Astrocyte (in vitro differentiated cells and primary cell): ENCODE data around the gene ANAPC10. TPM values are rescaled to one million over a fixed set of nuclear protein-coding genes. Genes with fewer than 3 reads are reported as not detected.

Experiments used
- DNase-seq: peaks from one replicate; pipeline ENCODE4 v3.0.0-alpha.2; 2010; ENCODE audit warnings: low read depth
- FAIRE-seq: peaks from 2 replicates; lab custom pipeline; 2011; peaks lifted over from hg19 to GRCh38; lab: Jason Lieb, UNC
- H2AFZ ChIP-seq: 2 replicates; pipeline ENCODE4 v1.6.0; 2012; ENCODE audit warnings: low read depth, low read length, inconsistent platforms
- H3K27ac ChIP-seq: 2 replicates; pipeline ENCODE4 v1.5.1; 2011; ENCODE audit warnings: low read depth, low read length, inconsistent platforms
- H3K27me3 ChIP-seq: 2 replicates; pipeline ENCODE4 v1.6.0; 2011; ENCODE audit warnings: low read length, inconsistent platforms; ENCODE audit not compliant: insufficient read depth
- H3K36me3 ChIP-seq: 2 replicates; pipeline ENCODE4 v1.5.1; 2011; ENCODE audit warnings: low read length, inconsistent platforms; ENCODE audit not compliant: insufficient read depth
- H3K4me1 ChIP-seq: 2 replicates; pipeline ENCODE4 v1.5.1; 2011; ENCODE audit warnings: low read length, inconsistent platforms; ENCODE audit not compliant: insufficient read depth
- H3K4me2 ChIP-seq: 2 replicates; pipeline ENCODE4 v1.6.0; 2012; ENCODE audit warnings: low read length, inconsistent platforms
- H3K4me3 ChIP-seq: 2 replicates; pipeline ENCODE4 v1.5.1; 2011; ENCODE audit warnings: low read depth, mild to moderate bottlenecking, low read length, inconsistent platforms; ENCODE audit not compliant: insufficient read depth
- H3K79me2 ChIP-seq: 2 replicates; pipeline ENCODE4 v1.6.0; 2012; ENCODE audit warnings: mild to moderate bottlenecking, low read length, inconsistent platforms; ENCODE audit not compliant: insufficient read depth
- H3K9ac ChIP-seq: 2 replicates; pipeline ENCODE4 v1.6.0; 2012; ENCODE audit warnings: mild to moderate bottlenecking, low read length, inconsistent platforms
- H3K9me3 ChIP-seq: 2 replicates; pipeline ENCODE4 v1.5.1; 2012; ENCODE audit warnings: low read depth, mild to moderate bottlenecking, low read length, inconsistent platforms; ENCODE audit not compliant: insufficient read depth
- H4K20me1 ChIP-seq: 2 replicates; pipeline ENCODE4 v1.6.0; 2012; ENCODE audit warnings: low read length, inconsistent platforms; ENCODE audit not compliant: insufficient read depth
- H3K27ac Mint-ChIP-seq: one replicate; pipeline ENCODE4 v1.8.0; 2021; ENCODE audit warnings: mild to moderate bottlenecking, mixed read lengths; ENCODE audit not compliant: unreplicated experiment
- H3K27me3 Mint-ChIP-seq: one replicate; pipeline ENCODE4 v1.8.0; 2021; ENCODE audit warnings: low read depth, mixed read lengths; ENCODE audit not compliant: unreplicated experiment
- H3K36me3 Mint-ChIP-seq: one replicate; pipeline ENCODE4 v1.8.0; 2021; ENCODE audit warnings: low read depth, mixed read lengths; ENCODE audit not compliant: unreplicated experiment
- H3K4me1 Mint-ChIP-seq: one replicate; pipeline ENCODE4 v1.8.0; 2021; ENCODE audit warnings: low read depth, mixed read lengths; ENCODE audit not compliant: unreplicated experiment
- H3K4me3 Mint-ChIP-seq: one replicate; pipeline ENCODE4 v1.8.0; 2021; ENCODE audit warnings: mild to moderate bottlenecking, moderate library complexity, mixed read lengths; ENCODE audit not compliant: unreplicated experiment
- H3K9me3 Mint-ChIP-seq: one replicate; pipeline ENCODE4 v1.8.0; 2021; ENCODE audit warnings: mild to moderate bottlenecking, mixed read lengths; ENCODE audit not compliant: unreplicated experiment
- CTCF ChIP-seq: IDR thresholded peaks from 2 replicates; pipeline ENCODE4 v1.5.1; 2011; ENCODE audit warnings: low read depth, mild to moderate bottlenecking, inconsistent platforms, low read length, moderate library complexity; ENCODE audit not compliant: insufficient read depth
- EZH2 ChIP-seq: IDR thresholded peaks from 2 replicates; pipeline ENCODE4 v1.6.1; 2012; ENCODE audit warnings: mild to moderate bottlenecking, low read length, inconsistent platforms; ENCODE audit not compliant: insufficient read depth
- total RNA-seq: library from RNA; stranded (reverse); gene quantifications from 2 replicates; pipeline ENCODE4 v1.2.1, GENCODE V29; 2021

The ANAPC10 gene
- total RNA-seq, 1 donor from 2014 or later: 19.5 TPM

GRCh38 chr4:145125396-145125795 is 27.4 kb upstream of the ANAPC10 start:
- no peaks in the 10 kb centered on the region for H3K27me3 Mint-ChIP-seq

GRCh38 chr4:145108128-145108527 is 10.1 kb upstream of the ANAPC10 start:
- H3K4me1 Mint-ChIP-seq: no peaks in the 10 kb centered on the region
- Histone ChIP-seq H3K4me3 (no peak overlapping the region), H3K79me2 (peaks cover 52% of the 10 kb centered on the region), H3K27me3 (no peaks in the 10 kb centered on the region), H4K20me1 (peaks cover 13% of the 10 kb centered on the region), H3K4me1 (no peaks in the 10 kb centered on the region), H2AFZ (no peak overlapping the region), H3K9me3 (no peaks in the 10 kb centered on the region), H3K9ac (no peak overlapping the region), H3K27ac (no peak overlapping the region), H3K4me2 (no peak overlapping the region), H3K36me3 (peaks cover 66% of the 10 kb centered on the region)
- H3K27ac Mint-ChIP-seq: no peak overlapping the region
- H3K9me3 Mint-ChIP-seq: no peaks in the 10 kb centered on the region
- no peak for TF ChIP-seq EZH2
- no peak for FAIRE-seq
- DNase-seq: no peak
- peaks cover 11% of the 10 kb centered on the region for H3K36me3 Mint-ChIP-seq
- H3K27me3 Mint-ChIP-seq: no peaks in the 10 kb centered on the region
- H3K4me3 Mint-ChIP-seq: no peak overlapping the region

More at GRCh38 chr4:145125396-145125795, 27.4 kb upstream of the ANAPC10 start:
- Histone ChIP-seq H3K4me3 (no peak overlapping the region), H3K9me3 (no peaks in the 10 kb centered on the region), H3K9ac (no peak overlapping the region), H3K27ac (no peak overlapping the region), H3K27me3 (no peaks in the 10 kb centered on the region), H3K36me3 (peaks cover 63% of the 10 kb centered on the region), H4K20me1 (no peaks in the 10 kb centered on the region), H3K4me2 (no peak overlapping the region), H2AFZ (no peak overlapping the region), H3K4me1 (peaks cover 3% of the 10 kb centered on the region), H3K79me2 (no peaks in the 10 kb centered on the region)
- no peak for DNase-seq
- FAIRE-seq: no peak
- Mint-ChIP-seq H3K4me1 (peaks cover 4% of the 10 kb centered on the region), H3K36me3 (peaks cover 9% of the 10 kb centered on the region), H3K9me3 (no peaks in the 10 kb centered on the region), H3K27ac (no peak overlapping the region), H3K4me3 (no peak overlapping the region)
- no peak for TF ChIP-seq CTCF
- no peak for TF ChIP-seq EZH2

- H3K4me1 ChIP-seq: no peaks in the 10 kb centered on the region
- peaks cover 21% of the 10 kb centered on the region for H4K20me1 ChIP-seq
- no peak overlapping the region for H3K9ac ChIP-seq
- DNase-seq (no peak), FAIRE-seq (no peak)
- H3K4me3 Mint-ChIP-seq: no peak overlapping the region
- peaks cover 59% of the 10 kb centered on the region for H3K36me3 ChIP-seq
- peaks cover 8% of the 10 kb centered on the region for H3K36me3 Mint-ChIP-seq
- no peaks in the 10 kb centered on the region for H3K27me3 Mint-ChIP-seq
- H3K4me3 ChIP-seq: no peak overlapping the region
- no peak overlapping the region for H3K27ac Mint-ChIP-seq
- no peak overlapping the region for H3K4me2 ChIP-seq
- TF ChIP-seq EZH2: no peak
- no peak for TF ChIP-seq CTCF
- H3K27ac ChIP-seq: no peak overlapping the region
- no peak overlapping the region for H2AFZ ChIP-seq
- no peaks in the 10 kb centered on the region for H3K9me3 Mint-ChIP-seq
- no peaks in the 10 kb centered on the region for H3K27me3 ChIP-seq
- no peaks in the 10 kb centered on the region for H3K4me1 Mint-ChIP-seq
- H3K9me3 ChIP-seq: no peaks in the 10 kb centered on the region
- H3K79me2 ChIP-seq: peaks cover 62% of the 10 kb centered on the region
Observed at GRCh38 chr4:145107126-145107525, 9.1 kb upstream of the ANAPC10 start.
